C4-2B (cell line): ENCODE data around the gene C17orf50.

Source experiments
- CTCF ChIP-seq: fragments of 450-650 bp; conservative IDR thresholded peaks from 2 replicates; pipeline ENCODE4 v1.5.1; 2017; ENCODE audit warnings: mild to moderate bottlenecking
- ZFX ChIP-seq: fragments of 450-650 bp; IDR thresholded peaks from 2 replicates; pipeline ENCODE4 v1.6.1; 2017

GRCh38 chr17:35716173-35716572, 44.5 kb upstream of the C17orf50 start:
- no peak for TF ChIP-seq CTCF
- TF ChIP-seq ZFX = no peak
